Activated CD4-positive, alpha-beta T cell treated with anti-CD3 and anti-CD28 coated beads, Interleukin-2, amount 10 ng/mL, durations not matched to agents 7 days and 5 days (primary cell): Measurements from ENCODE around the gene KIF16B. TPM values are rescaled to one million over a fixed set of nuclear protein-coding genes. Genes with fewer than 3 reads are reported as not detected.

Experiments used
- CTCF ChIA-PET: fragments of 350-600 bp; sonication (Branson Sonifier 250); formaldehyde crosslinking; loops from one replicate; lab custom pipeline; 2021; ENCODE audit warnings: antibody characterized with exemption; lab: Charles Lee
- POLR2A ChIA-PET: fragments of 350-600 bp; sonication (Branson Sonifier 250); formaldehyde crosslinking; loops from one replicate; lab custom pipeline; 2021; ENCODE audit warnings: antibody characterized with exemption; lab: Charles Lee
- DNase-seq: peaks from one replicate; pipeline ENCODE4 v3.0.0-alpha.2; 2020
- H3K27ac Mint-ChIP-seq: one replicate; pipeline ENCODE4 v1.8.0; 2021; ENCODE audit warnings: mild to moderate bottlenecking, moderate library complexity, mixed read lengths
- H3K27me3 Mint-ChIP-seq: one replicate; pipeline ENCODE4 v1.8.0; 2021; ENCODE audit warnings: mixed read lengths
- H3K36me3 Mint-ChIP-seq: one replicate; pipeline ENCODE4 v1.8.0; 2021; ENCODE audit warnings: low read depth, mixed read lengths
- H3K4me1 Mint-ChIP-seq: one replicate; pipeline ENCODE4 v1.8.0; 2021; ENCODE audit warnings: mixed read lengths
- H3K4me3 Mint-ChIP-seq: one replicate; pipeline ENCODE4 v1.8.0; 2021; ENCODE audit warnings: mild to moderate bottlenecking, moderate library complexity, mixed read lengths
- H3K9me3 Mint-ChIP-seq: one replicate; pipeline ENCODE4 v1.8.0; 2021; ENCODE audit warnings: mixed read lengths
- total RNA-seq, 2 experiments: library from RNA; stranded (reverse); gene quantifications; one replicate each; pipeline ENCODE4 v1.2.3, GENCODE V29; 2021

KIF16B gene
- total RNA-seq, 2 experiments from 2014 or later = 9.4 to 10.3 TPM

GRCh38 chr20:16560216-16560615 is 13.0 kb downstream of the KIF16B start:
- no peak for DNase-seq
- H3K4me3 Mint-ChIP-seq = no peak overlapping the region
- no peak overlapping the region for H3K27ac Mint-ChIP-seq
- no peaks in the 10 kb centered on the region for H3K9me3 Mint-ChIP-seq
- no peaks in the 10 kb centered on the region for H3K27me3 Mint-ChIP-seq
- ChIA-PET POLR2A (interaction anchor here (0.6 kb wide), 1 partner anchor 266 kb away, joined by 6 read pairs; no protein-coding TSS in a partner anchor), CTCF (interaction anchor here (1.1 to 1.2 kb wide), 2 partner anchors 9 to 15 kb away, joined by 3 to 4 read pairs; no protein-coding TSS in a partner anchor)
- H3K36me3 Mint-ChIP-seq = no peaks in the 10 kb centered on the region
- no peaks in the 10 kb centered on the region for H3K4me1 Mint-ChIP-seq

GRCh38 chr20:16556301-16556700 is 16.9 kb downstream of the KIF16B start:
- peaks cover 3% of the 10 kb centered on the region for H3K9me3 Mint-ChIP-seq
- no peak overlapping the region for H3K27ac Mint-ChIP-seq
- no peaks in the 10 kb centered on the region for H3K36me3 Mint-ChIP-seq
- CTCF ChIA-PET = no interaction called here
- H3K4me3 Mint-ChIP-seq = no peak overlapping the region
- H3K4me1 Mint-ChIP-seq = no peaks in the 10 kb centered on the region
- DNase-seq = no peak
- H3K27me3 Mint-ChIP-seq = no peaks in the 10 kb centered on the region
- POLR2A ChIA-PET = no interaction called here

- Mint-ChIP-seq H3K9me3 (peaks cover 3% of the 10 kb centered on the region), H3K4me1 (no peaks in the 10 kb centered on the region), H3K27me3 (no peaks in the 10 kb centered on the region), H3K36me3 (no peaks in the 10 kb centered on the region), H3K4me3 (no peak overlapping the region), H3K27ac (no peak overlapping the region)
- DNase-seq = no peak
- ChIA-PET CTCF (no interaction called here), POLR2A (no interaction called here)
Observed at GRCh38 chr20:16555754-16556153, 17.5 kb downstream of the KIF16B start.

GRCh38 chr20:16554766-16555543 is 18.3 kb downstream of the KIF16B start:
- POLR2A ChIA-PET = no interaction called here
- no peak for DNase-seq
- peaks cover 3% of the 10 kb centered on the region for H3K9me3 Mint-ChIP-seq
- CTCF ChIA-PET = no interaction called here
- no peaks in the 10 kb centered on the region for H3K4me1 Mint-ChIP-seq
- no peak overlapping the region for H3K27ac Mint-ChIP-seq
- H3K36me3 Mint-ChIP-seq = no peaks in the 10 kb centered on the region
- no peaks in the 10 kb centered on the region for H3K27me3 Mint-ChIP-seq
- no peak overlapping the region for H3K4me3 Mint-ChIP-seq

- POLR2A ChIA-PET = no interaction called here
- H3K4me1 Mint-ChIP-seq = no peaks in the 10 kb centered on the region
- H3K36me3 Mint-ChIP-seq = no peaks in the 10 kb centered on the region
- no peaks in the 10 kb centered on the region for H3K27me3 Mint-ChIP-seq
- CTCF ChIA-PET = interaction anchor here (1.4 kb wide), 1 partner anchor 10 kb away, joined by 3 read pairs; no protein-coding TSS in a partner anchor
- no peak overlapping the region for H3K4me3 Mint-ChIP-seq
- no peak overlapping the region for H3K27ac Mint-ChIP-seq
- no peak for DNase-seq
- peaks cover 3% of the 10 kb centered on the region for H3K9me3 Mint-ChIP-seq
Observed at GRCh38 chr20:16553684-16554083, 19.6 kb downstream of the KIF16B start.

GRCh38 chr20:16553101-16553500 is 20.1 kb downstream of the KIF16B start:
- H3K27ac Mint-ChIP-seq = no peak overlapping the region
- no peaks in the 10 kb centered on the region for H3K36me3 Mint-ChIP-seq
- ChIA-PET POLR2A (no interaction called here), CTCF (interaction anchor here (1.3 to 1.4 kb wide), 2 partner anchors 9 to 12 kb away, joined by 3 read pairs; no protein-coding TSS in a partner anchor)
- H3K27me3 Mint-ChIP-seq = no peaks in the 10 kb centered on the region
- H3K4me1 Mint-ChIP-seq = no peaks in the 10 kb centered on the region
- peaks cover 3% of the 10 kb centered on the region for H3K9me3 Mint-ChIP-seq
- no peak overlapping the region for H3K4me3 Mint-ChIP-seq
- DNase-seq = no peak

- no peak overlapping the region for H3K4me3 Mint-ChIP-seq
- no peak overlapping the region for H3K27ac Mint-ChIP-seq
- H3K4me1 Mint-ChIP-seq = no peaks in the 10 kb centered on the region
- POLR2A ChIA-PET = no interaction called here
- no peaks in the 10 kb centered on the region for H3K27me3 Mint-ChIP-seq
- CTCF ChIA-PET = interaction anchor here (1.3 kb wide), 1 partner anchor 11 kb away, joined by 3 read pairs; no protein-coding TSS in a partner anchor
- peaks cover 3% of the 10 kb centered on the region for H3K9me3 Mint-ChIP-seq
- no peaks in the 10 kb centered on the region for H3K36me3 Mint-ChIP-seq
- DNase-seq = no peak
Observed at GRCh38 chr20:16552015-16552414, 21.2 kb downstream of the KIF16B start.

GRCh38 chr20:16551607-16552006 is 21.6 kb downstream of the KIF16B start:
- CTCF ChIA-PET = no interaction called here

GRCh38 chr20:16548068-16548672 is 25.1 kb downstream of the KIF16B start:
- H3K4me1 Mint-ChIP-seq = no peaks in the 10 kb centered on the region
- POLR2A ChIA-PET = no interaction called here
- no peak overlapping the region for H3K27ac Mint-ChIP-seq
- H3K9me3 Mint-ChIP-seq = no peaks in the 10 kb centered on the region
- H3K36me3 Mint-ChIP-seq = no peaks in the 10 kb centered on the region
- no peak for DNase-seq
- H3K27me3 Mint-ChIP-seq = no peaks in the 10 kb centered on the region
- H3K4me3 Mint-ChIP-seq = no peak overlapping the region
- CTCF ChIA-PET = interaction anchor here (0.5 kb wide), 1 partner anchor 1134 kb away, joined by 3 read pairs; the partner anchor contains the start of gene RRBP1

More at GRCh38 chr20:16551607-16552006, 21.6 kb downstream of the KIF16B start:
- Mint-ChIP-seq H3K9me3 (peaks cover 3% of the 10 kb centered on the region), H3K36me3 (no peaks in the 10 kb centered on the region), H3K27ac (peak overlapping the region; percentile 22), H3K4me3 (no peak overlapping the region), H3K4me1 (no peaks in the 10 kb centered on the region), H3K27me3 (no peaks in the 10 kb centered on the region)
- no peak for DNase-seq
- POLR2A ChIA-PET = no interaction called here

GRCh38 chr20:16544949-16545348 is 28.3 kb downstream of the KIF16B start:
- ChIA-PET POLR2A (no interaction called here), CTCF (interaction anchor here (0.6 kb wide), 1 partner anchor 24 kb away, joined by 3 read pairs; no protein-coding TSS in a partner anchor)
- no peak overlapping the region for H3K4me3 Mint-ChIP-seq
- no peaks in the 10 kb centered on the region for H3K36me3 Mint-ChIP-seq
- no peaks in the 10 kb centered on the region for H3K9me3 Mint-ChIP-seq
- no peaks in the 10 kb centered on the region for H3K4me1 Mint-ChIP-seq
- DNase-seq = no peak
- no peak overlapping the region for H3K27ac Mint-ChIP-seq
- no peaks in the 10 kb centered on the region for H3K27me3 Mint-ChIP-seq

GRCh38 chr20:16542477-16542876 is 30.8 kb downstream of the KIF16B start:
- no peaks in the 10 kb centered on the region for H3K36me3 Mint-ChIP-seq
- H3K9me3 Mint-ChIP-seq = no peaks in the 10 kb centered on the region
- no peak overlapping the region for H3K4me3 Mint-ChIP-seq
- no peak overlapping the region for H3K27ac Mint-ChIP-seq
- DNase-seq = no peak
- ChIA-PET CTCF (interaction anchor here (1.5 kb wide), 1 partner anchor 25 kb away, joined by 3 read pairs; no protein-coding TSS in a partner anchor), POLR2A (no interaction called here)
- H3K4me1 Mint-ChIP-seq = peaks cover 1% of the 10 kb centered on the region
- H3K27me3 Mint-ChIP-seq = no peaks in the 10 kb centered on the region

- H3K4me1 Mint-ChIP-seq = peaks cover 1% of the 10 kb centered on the region
- POLR2A ChIA-PET = no interaction called here
- H3K27ac Mint-ChIP-seq = no peak overlapping the region
Observed at GRCh38 chr20:16541878-16542277, 31.4 kb downstream of the KIF16B start.

GRCh38 chr20:16541226-16541625 is 32.0 kb downstream of the KIF16B start:
- no peak for DNase-seq
- H3K4me3 Mint-ChIP-seq = no peak overlapping the region

More at GRCh38 chr20:16541878-16542277, 31.4 kb downstream of the KIF16B start:
- no peak overlapping the region for H3K4me3 Mint-ChIP-seq
- H3K9me3 Mint-ChIP-seq = no peaks in the 10 kb centered on the region
- CTCF ChIA-PET = interaction anchor here (1.5 kb wide), 1 partner anchor 25 kb away, joined by 3 read pairs; no protein-coding TSS in a partner anchor
- H3K27me3 Mint-ChIP-seq = no peaks in the 10 kb centered on the region
- DNase-seq = no peak
- H3K36me3 Mint-ChIP-seq = no peaks in the 10 kb centered on the region

More at GRCh38 chr20:16541226-16541625, 32.0 kb downstream of the KIF16B start:
- H3K36me3 Mint-ChIP-seq = no peaks in the 10 kb centered on the region
- POLR2A ChIA-PET = no interaction called here
- CTCF ChIA-PET = interaction anchor here (0.6 to 1.5 kb wide), 3 partner anchors 11 to 775 kb away, joined by 3 read pairs; no protein-coding TSS in a partner anchor
- H3K27me3 Mint-ChIP-seq = no peaks in the 10 kb centered on the region
- H3K4me1 Mint-ChIP-seq = peaks cover 1% of the 10 kb centered on the region
- H3K27ac Mint-ChIP-seq = no peak overlapping the region
- H3K9me3 Mint-ChIP-seq = no peaks in the 10 kb centered on the region
